Suprapubic skin (tissue), 4 donors: ENCODE measurements around the gene DEDD2. TPM values are rescaled to one million over a fixed set of nuclear protein-coding genes. Genes with fewer than 3 reads are reported as not detected.
A peak's percentile ranks its signal among the peaks of the same experiment; 100 is the strongest.

ENCODE experiments used
- DNase-seq, 2 donors: peaks; one replicate each; pipeline ENCODE4 v3.0.0-alpha.2; 2019; ENCODE audit warnings: low spot score in 2 of 2
- H3K27ac ChIP-seq: fragments of 200-600 bp; sonication (generic); one replicate; pipeline ENCODE4 v1.5.1; 2019
- H3K27me3 ChIP-seq: fragments of 200-600 bp; sonication (generic); one replicate; pipeline ENCODE4 v1.5.1; 2019
- H3K36me3 ChIP-seq: fragments of 200-600 bp; sonication (generic); one replicate; pipeline ENCODE4 v1.5.1; 2019
- H3K4me1 ChIP-seq: fragments of 200-600 bp; sonication (generic); one replicate; pipeline ENCODE4 v1.5.1; 2019
- H3K4me3 ChIP-seq: fragments of 200-600 bp; sonication (generic); one replicate; pipeline ENCODE4 v1.5.1; 2019; ENCODE audit warnings: mild to moderate bottlenecking
- H3K9me3 ChIP-seq: fragments of 200-600 bp; sonication (generic); one replicate; pipeline ENCODE4 v1.5.1; 2019
- CTCF ChIP-seq, 2 donors: fragments of 200-600 bp in 1 of 2; fragments of 450-650 bp in 1 of 2; sonication (generic) in 1 of 2; IDR thresholded peaks; one replicate each; pipeline ENCODE4 v1.5.1; 2016 to 2019; ENCODE audit warnings: antibody characterized with exemption in 2 of 2, mild to moderate bottlenecking in 1 of 2, moderate library complexity in 1 of 2
- EP300 ChIP-seq: sonication (generic); formaldehyde crosslinking; IDR thresholded peaks from one replicate; pipeline ENCODE4 v1.6.1; 2017; ENCODE audit warnings: antibody characterized with exemption
- POLR2A ChIP-seq, 2 donors: fragments of 450-650 bp; IDR thresholded peaks; one replicate each; pipeline ENCODE4 v1.6.1; 2017; ENCODE audit warnings: antibody characterized with exemption in 2 of 2, mild to moderate bottlenecking in 2 of 2, moderate library complexity in 2 of 2
- POLR2AphosphoS5 ChIP-seq, 3 donors: sonication (generic); formaldehyde crosslinking; IDR thresholded peaks; one replicate each; pipeline ENCODE4 v1.6.1; 2017; ENCODE audit warnings: antibody characterized with exemption in 3 of 3
- WGBS: methylation state at CpG from one replicate; pipeline ENCODE4 v1.1.5; 2018; 5-methylcytosine and 5-hydroxymethylcytosine counted together
- total RNA-seq, 4 donors: library from RNA; depleted of rRNA; stranded (reverse); fragments of >200 nt; gene quantifications; one replicate each; pipeline ENCODE4 v1.1.0, GENCODE V29; 2016

DEDD2 gene
- total RNA-seq, 4 donors from 2014 or later: 51.3 to 78.9 (median 65.6) TPM

- no peak overlapping the region for H3K4me3 ChIP-seq
- H3K9me3 ChIP-seq: no peaks in the 10 kb centered on the region
- H3K36me3 ChIP-seq: peaks cover 61% of the 10 kb centered on the region
- H3K4me1 ChIP-seq: peaks cover 70% of the 10 kb centered on the region
- DNase-seq: no peak
- H3K27me3 ChIP-seq: no peaks in the 10 kb centered on the region
- H3K27ac ChIP-seq: peak overlapping the region; percentile 40
- WGBS: 80% methylated on average over 4 of the region's 5 CpGs
- TF ChIP-seq EP300: no peak
- no peak for TF ChIP-seq CTCF (IDR thresholded peaks at IDR 0.05)
- no peak for TF ChIP-seq POLR2AphosphoS5 (IDR thresholded peaks at IDR 0.05)
- no peak for TF ChIP-seq POLR2A (IDR thresholded peaks at IDR 0.05)
These were observed 15.1 kb downstream of the DEDD2 start for GRCh38 chr19:42202290-42202880.

- H3K36me3 ChIP-seq: peaks cover 54% of the 10 kb centered on the region
- peak overlapping the region; percentile 40 for H3K27ac ChIP-seq
- no peaks in the 10 kb centered on the region for H3K27me3 ChIP-seq
- no peak overlapping the region for H3K4me3 ChIP-seq
- no peak for TF ChIP-seq POLR2AphosphoS5 (IDR thresholded peaks at IDR 0.05)
- H3K9me3 ChIP-seq: no peaks in the 10 kb centered on the region
- 61% methylated on average over 5 of the region's 6 CpGs for WGBS
- no peak for DNase-seq
- peaks cover 69% of the 10 kb centered on the region for H3K4me1 ChIP-seq
These were observed 15.8 kb downstream of the DEDD2 start for GRCh38 chr19:42201489-42202289.

GRCh38 chr19:42200116-42200715 is 17.3 kb downstream of the DEDD2 start:
- Histone ChIP-seq H3K4me1 (peaks cover 57% of the 10 kb centered on the region), H3K27me3 (no peaks in the 10 kb centered on the region), H3K9me3 (no peaks in the 10 kb centered on the region), H3K36me3 (peaks cover 43% of the 10 kb centered on the region), H3K4me3 (peak overlapping the region; percentile 9), H3K27ac (peak overlapping the region; percentile 24)
- WGBS: 80% methylated on average over 4 of the region's 5 CpGs
- TF ChIP-seq POLR2A (IDR thresholded peaks at IDR 0.05) (no peak), EP300 (no peak)
- no peak for DNase-seq

GRCh38 chr19:42199440-42200115 is 17.9 kb downstream of the DEDD2 start:
- DNase-seq: peak in 1 of 2 donors; percentile 81
- TF ChIP-seq POLR2A (IDR thresholded peaks at IDR 0.05): no peak
- TF ChIP-seq CTCF (IDR thresholded peaks at IDR 0.05): peak in 1 of 2 donors; percentile 41
- TF ChIP-seq EP300: no peak
- peaks cover 52% of the 10 kb centered on the region for H3K4me1 ChIP-seq
- H3K4me3 ChIP-seq: peak overlapping the region; percentile 9
- H3K9me3 ChIP-seq: no peaks in the 10 kb centered on the region
- 62% methylated on average over 24 of the region's 32 CpGs for WGBS
- no peaks in the 10 kb centered on the region for H3K27me3 ChIP-seq
- H3K36me3 ChIP-seq: peaks cover 38% of the 10 kb centered on the region
- peak overlapping the region; percentile 24 for H3K27ac ChIP-seq

- Histone ChIP-seq H3K9me3 (no peaks in the 10 kb centered on the region), H3K27ac (peak overlapping the region; percentile 24)
These were observed 18.6 kb downstream of the DEDD2 start for GRCh38 chr19:42198676-42199439.

More at GRCh38 chr19:42198676-42199439, 18.6 kb downstream of the DEDD2 start:
- WGBS: 59% methylated on average over 3 of the region's 7 CpGs
- H3K36me3 ChIP-seq: peaks cover 31% of the 10 kb centered on the region
- H3K4me3 ChIP-seq: peak overlapping the region; percentile 9
- H3K27me3 ChIP-seq: no peaks in the 10 kb centered on the region
- TF ChIP-seq POLR2AphosphoS5 (IDR thresholded peaks at IDR 0.05) (no peak), POLR2A (IDR thresholded peaks at IDR 0.05) (no peak), CTCF (IDR thresholded peaks at IDR 0.05) (no peak), EP300 (no peak)
- no peak for DNase-seq
- peaks cover 50% of the 10 kb centered on the region for H3K4me1 ChIP-seq
